HS-27A (cell line): ENCODE results near the gene DNMT3L.
"Not testable (repeated sequence)": the region's sequence is repeated elsewhere in the genome, so short reads cannot be mapped to it uniquely, and the experiment has no call there.

Experiments used
- DNase-seq: peaks from one replicate; pipeline ENCODE4 v3.0.0-alpha.2; 2012; ENCODE audit warnings: low read depth, missing footprints

The DNMT3L gene

DNA sequence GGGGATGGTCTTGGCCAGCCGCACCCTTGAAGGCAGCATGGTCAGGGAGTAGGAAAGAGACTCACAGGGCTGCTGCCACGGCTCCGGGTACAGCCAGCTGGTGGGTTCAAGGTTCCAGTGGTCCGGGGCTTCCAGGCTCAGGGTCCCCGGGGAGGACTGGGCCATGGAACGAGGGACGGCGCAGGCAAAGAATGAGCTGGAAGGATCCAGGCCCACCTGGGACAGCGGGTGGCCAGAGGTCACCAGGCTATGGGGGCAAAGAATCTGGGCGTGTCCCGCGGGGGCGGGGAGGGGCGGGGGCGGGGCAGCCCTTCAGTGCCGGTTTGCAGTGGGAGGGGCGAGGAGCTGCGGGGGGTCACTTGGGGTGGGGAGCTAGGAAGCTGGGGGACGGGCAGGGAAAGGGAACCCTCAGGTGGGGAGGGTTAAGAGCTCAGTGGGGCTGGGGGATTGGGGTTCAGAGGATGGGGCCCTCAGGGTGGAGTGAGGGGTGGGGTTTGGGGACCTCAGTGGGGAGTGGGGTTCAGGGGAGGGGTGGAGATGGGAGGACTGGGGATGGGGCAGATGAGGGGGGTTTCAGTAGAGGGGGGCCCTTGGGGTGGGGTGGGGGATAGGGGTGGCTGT lies at the start of gene DNMT3L:
Gene DNMT3L, minus strand, starts transcription at position 223 of the 621 bp plus-strand sequence. CDS start 638 bp downstream, outside the sequence.
- no peak for DNase-seq

- no peak for DNase-seq
Observed at GRCh38 chr21:44310628-44311507, 49.2 kb upstream of the DNMT3L start.

DNA sequence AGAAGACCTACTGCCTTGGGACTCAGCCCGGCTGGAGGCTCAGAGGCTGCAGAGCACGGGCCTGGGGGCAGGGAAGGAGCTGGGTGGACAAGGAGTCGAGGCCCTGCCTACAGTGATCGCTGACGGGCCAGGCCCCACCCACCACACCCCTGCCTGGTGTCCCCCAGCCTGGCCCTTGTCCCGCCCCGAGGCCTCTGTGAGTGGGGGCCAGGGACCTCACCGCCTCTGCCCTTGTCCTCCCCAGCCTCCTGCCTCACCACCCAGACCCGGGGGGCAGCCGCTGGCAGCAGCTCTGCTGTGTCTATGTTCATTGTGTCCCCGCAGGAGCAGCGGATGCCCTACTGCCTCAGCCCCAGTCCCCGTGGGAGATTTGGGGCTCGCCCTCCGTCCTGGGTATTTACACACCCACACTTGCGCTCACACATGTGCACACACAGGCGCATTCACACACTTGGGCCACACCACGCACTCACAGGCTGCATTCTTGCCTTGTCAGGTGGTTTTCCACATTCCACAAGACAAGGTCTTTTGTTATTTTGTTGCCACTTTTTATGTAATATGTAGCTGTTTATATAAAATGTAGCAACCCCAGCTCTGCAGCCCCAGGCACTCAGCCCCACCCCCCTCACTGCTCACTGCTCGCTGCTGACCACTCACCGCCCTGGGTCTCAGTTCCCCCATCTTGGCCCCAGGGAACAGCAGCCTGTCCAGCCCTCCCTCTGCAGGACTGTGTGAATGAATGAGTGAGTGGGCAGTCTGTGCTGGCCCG lies 45.4 kb upstream of the DNMT3L start:
- no peak for DNase-seq

DNA sequence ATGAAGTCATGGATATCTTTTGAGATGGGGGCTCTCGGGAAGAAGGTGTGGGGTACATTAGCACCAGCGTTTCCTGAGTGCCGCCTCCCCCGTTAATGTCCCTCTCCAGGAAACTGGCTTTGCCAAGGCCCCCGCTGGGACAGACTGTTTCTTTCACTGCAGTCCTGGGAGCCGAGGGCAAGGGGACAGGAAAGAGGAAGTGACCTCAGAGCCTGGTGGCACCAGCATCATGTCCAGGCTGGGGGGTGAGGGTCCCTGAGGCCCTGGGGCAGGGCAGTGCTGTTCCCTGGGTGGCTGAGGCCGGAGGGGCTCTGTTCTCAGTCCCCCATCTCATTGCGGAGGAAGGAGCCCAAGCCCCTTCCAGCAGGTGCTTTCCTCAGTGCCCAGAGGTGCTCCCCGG lies 44.0 kb upstream of the DNMT3L start:
- no peak for DNase-seq

DNA sequence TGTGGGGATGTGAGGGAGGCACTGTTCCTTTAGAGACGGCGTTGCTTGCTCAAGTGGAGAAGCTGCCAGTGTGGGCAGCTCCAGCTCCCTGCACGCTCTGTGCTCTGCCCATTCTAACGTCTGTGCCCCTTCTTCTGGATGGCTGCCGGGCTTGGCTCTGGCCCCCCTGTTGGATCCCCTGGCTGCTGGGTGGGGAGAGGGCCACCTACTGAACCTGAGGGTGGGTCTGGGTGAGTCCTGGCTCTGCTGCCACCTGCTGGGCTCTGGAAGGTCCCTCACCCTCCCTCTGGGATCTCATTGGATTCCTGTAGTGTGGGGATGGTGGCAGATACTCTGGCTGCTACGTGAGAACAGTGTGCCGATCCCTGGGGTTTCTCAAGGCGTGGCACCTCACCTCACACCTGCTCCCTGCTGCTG lies 43.2 kb upstream of the DNMT3L start:
- peak; percentile 9 for DNase-seq

DNA sequence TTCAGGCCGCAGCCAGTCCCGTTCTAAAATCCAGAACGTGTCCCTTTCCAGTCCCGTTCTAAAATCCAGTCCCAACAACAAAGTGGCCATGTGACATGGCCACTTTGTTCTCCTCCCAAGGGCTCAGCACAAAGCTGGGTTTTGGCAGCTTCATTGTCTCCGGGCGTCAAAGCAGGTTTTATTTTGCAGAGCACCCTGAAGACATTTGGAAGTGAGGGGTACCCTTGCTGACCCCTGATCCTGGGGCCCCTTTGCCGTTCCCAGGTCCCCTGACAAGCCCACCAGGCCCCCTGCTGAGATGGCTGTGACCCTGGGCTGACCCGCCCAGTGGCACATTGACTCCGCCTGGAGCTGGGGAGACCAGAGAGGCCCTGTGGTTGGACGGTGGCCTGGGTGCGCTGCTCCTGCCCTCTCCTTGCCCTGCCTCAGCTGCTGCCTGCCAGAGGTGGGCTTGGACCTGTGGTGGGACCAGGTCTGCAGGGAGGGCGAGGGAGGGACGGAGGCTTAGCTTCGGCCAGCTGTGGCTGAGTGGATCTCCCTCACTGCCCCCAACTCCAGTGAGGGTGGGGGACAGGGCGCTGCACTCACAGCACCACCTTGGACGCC lies 42.4 kb upstream of the DNMT3L start:
- DNase-seq: no peak

DNA sequence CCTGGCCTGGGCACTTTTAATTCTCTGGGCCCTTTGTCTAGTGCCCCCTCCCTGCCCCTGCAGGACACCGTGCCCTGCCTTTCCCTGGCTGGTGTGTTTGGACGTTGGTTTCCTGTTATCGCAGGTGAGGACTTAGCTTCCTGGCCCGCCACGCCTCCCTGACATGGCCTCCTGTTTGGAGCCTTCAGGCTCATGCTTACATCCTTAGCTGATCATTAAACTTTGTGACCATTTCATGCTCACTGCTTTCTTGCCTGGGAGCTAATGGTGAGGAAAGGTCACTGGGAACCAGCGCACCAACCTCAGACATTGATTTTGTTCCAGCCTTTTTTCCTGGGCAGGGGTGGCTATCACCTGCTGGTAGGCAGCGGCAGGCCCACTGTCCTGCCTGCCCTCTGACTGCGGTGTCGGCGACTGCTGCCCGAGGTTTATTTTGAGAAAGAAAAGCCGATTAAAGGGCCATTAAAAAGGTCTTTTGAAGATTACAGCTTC lies 41.8 kb upstream of the DNMT3L start:
- no peak for DNase-seq

GRCh38 chr21:44302573-44303401 lies 41.1 kb upstream of the DNMT3L start:
- not testable (repeated sequence) for DNase-seq

DNA sequence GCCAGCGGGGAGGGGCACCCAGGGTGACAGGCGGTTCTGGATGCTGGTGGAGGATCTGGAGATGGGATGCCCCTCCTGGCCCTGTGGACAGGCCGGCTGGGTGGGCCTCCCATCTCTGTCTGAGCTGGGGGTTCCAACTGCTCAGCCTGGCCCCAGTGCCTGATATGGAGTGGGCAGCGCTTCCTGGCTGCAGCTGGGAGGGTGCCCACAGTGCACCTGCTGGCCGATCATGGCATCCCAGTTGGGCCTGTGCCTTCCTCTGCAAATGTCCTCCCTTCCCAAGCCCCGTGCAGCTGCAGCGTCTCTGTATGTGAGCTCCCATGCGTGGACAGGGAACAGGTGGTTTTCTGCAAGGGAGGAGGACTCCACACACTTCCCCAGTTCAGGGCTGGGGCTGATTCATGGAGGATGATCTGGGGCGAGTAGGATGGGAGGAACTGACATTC lies 40.3 kb upstream of the DNMT3L start:
- no peak for DNase-seq

- no peak for DNase-seq
Observed at GRCh38 chr21:44301141-44301540, 39.4 kb upstream of the DNMT3L start.

DNA sequence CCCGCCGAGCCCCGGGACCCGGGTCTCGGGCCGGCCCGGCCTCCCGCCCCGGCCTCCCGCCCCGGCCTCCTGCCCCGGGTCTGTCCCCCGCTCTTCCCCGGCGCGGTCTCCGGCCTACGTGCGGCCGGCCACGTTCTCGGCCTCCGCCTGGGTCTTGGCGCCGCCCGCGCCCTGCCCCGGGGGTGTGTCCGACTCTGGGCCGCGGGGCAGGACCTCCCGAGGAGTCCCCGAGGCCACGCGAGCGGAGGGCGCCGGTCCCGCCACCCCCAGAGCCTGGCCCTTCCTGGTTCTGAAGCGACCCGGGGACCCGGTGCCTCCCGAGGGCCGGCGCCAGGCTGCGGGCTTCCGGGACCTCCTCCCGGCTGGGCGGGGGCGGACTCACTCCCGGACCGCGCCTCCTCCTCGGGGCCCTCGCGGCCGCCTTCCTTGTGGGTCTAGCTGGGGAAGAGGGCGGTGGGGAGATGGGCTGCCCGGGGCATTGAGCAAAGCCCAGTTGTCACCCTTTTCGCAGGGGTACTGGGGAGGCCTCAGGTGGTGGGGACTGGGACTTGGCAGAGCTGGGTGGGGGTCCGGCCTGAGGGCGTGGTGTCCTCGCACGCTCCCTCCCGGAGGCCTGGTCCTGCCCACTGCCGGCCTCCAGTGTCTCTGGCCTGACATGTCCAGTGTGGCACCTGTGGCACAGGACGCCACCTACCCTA lies 38.7 kb upstream of the DNMT3L start:
- DNase-seq: peak; percentile 22

DNA sequence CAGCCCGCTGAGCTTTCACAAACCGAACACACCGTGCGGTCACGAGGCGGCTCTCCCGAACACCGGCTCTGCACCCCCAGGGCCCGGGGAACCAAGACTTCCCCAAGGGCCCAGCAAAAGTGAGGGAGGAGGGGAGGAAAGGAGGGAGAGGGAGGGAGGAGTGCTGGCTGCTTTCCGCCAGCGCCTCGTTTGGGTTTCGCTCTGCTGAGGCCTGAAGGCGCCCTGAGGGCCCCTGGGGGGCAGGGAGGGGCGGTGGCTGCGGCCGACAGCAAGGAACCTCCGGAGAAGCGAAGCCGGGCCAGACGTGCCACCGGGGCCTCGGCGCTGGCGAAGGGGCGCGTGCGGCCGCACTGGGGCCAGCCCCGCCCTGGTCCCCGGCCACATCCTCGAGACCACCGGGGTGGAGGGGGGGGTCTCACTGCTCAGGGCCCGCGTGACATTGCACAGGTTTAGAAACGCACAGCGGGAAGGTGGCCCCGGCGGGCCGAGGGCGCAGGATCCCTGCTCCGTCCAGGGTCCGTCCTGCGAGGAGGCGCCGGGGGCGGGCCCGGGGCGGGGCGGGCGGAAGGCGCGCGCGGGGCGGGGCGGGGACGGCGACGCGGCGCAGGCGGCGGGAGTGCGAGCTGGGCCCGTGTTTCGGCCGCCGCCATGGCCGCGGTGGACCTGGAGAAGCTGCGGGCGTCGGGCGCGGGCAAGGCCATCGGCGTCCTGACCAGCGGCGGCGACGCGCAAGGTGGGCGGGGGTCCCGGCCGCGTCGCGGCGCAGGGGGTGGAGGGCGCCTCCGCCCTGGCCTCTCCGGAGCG lies 38.0 kb upstream of the DNMT3L start, which contains the start of gene PFKL:
Gene PFKL, plus strand, starts transcription at position 596 of the 804 bp plus-strand sequence. Its CDS starts 53 bp downstream, at position 649.
- peak; percentile 29 for DNase-seq

DNA sequence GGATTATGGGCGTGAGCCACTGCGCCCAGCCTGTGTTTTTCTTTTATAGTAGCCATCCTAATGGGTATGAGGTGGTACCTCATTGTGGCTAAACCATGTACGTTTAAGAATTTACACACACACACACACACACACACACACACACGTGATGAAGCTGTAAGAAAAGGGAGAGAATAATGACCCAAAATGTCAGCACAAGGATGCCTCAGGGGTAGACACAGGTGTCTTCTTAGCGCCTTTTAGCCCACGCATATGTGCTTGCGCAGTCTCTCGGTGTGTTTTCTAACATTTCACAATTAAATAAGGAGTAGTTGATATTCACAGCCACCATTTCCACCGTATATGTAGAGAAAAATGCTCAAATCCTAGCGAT lies 37.4 kb upstream of the DNMT3L start:
- peak; percentile 5 for DNase-seq

DNA sequence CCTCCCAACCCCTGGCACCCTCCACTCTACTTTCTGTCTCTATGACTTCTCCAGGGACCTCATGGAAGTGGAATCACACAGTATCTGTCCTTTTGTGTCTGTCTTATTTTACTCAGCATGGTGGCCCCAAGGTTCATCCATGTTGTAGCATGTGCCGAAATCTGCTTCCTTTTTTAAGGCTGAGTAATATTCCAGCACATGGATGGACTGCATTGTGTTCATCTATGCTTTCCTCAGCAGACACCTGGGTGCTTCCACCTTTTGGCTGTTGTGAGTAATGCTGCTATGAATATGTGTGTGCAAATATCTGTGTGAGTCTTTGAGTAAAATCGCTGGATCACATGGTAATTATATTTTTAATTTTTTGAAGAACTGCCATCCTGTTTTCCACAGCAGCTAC lies 36.6 kb upstream of the DNMT3L start:
- DNase-seq: no peak

DNA sequence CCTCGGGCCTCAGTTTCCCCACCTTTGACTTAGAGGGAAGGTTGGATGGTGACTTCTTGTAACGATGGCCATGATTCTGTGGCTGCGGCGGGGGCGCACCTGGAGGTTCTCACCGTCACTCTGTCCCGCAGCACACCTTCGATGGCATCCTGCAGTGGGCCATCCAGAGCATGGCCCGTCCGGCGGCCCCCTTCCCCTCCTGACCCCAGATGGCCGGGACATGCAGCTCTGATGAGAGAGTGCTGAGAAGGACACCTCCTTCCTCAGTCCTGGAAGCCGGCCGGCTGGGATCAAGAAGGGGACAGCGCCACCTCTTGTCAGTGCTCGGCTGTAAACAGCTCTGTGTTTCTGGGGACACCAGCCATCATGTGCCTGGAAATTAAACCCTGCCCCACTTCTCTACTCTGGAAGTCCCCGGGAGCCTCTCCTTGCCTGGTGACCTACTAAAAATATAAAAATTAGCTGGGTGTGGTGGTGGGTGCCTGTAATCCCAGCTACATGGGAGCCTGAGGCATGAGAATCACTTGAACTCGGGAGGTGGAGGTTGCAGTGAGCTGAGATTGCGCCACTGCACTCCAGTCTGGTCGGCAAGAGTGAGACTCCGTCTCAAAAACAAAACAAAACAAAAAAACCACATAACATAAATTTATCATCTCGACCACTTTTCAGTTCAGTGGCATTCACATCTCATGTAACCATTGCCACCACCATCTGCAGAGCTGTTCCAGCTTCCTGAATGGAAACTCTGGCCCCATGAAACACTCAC lies 36.0 kb upstream of the DNMT3L start:
- peak; percentile 34 for DNase-seq

GRCh38 chr21:44296916-44297315 lies 35.2 kb upstream of the DNMT3L start:
- DNase-seq: no peak

GRCh38 chr21:44296103-44296519 lies 34.4 kb upstream of the DNMT3L start:
- DNase-seq: no peak

DNA sequence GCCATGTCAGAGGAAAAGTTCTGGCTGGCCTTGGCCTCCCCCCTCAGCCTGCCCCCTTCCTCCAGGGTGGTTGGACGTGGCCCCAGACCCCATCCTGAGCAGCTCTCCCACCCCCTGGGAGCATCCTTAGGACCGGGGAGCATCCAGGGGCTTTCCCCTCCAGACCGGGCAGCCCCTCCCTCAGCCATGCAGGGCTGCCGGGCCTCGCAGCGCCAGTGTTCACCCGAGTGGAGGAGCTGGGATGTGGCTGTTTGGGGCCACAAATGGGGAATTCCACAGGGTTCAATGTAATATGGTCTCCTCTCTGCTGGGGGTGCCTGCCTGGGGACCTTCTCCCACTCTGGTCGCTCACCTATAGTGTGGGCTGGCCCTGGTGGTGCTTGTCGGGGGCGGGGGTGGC lies 33.9 kb upstream of the DNMT3L start:
- no peak for DNase-seq

DNA sequence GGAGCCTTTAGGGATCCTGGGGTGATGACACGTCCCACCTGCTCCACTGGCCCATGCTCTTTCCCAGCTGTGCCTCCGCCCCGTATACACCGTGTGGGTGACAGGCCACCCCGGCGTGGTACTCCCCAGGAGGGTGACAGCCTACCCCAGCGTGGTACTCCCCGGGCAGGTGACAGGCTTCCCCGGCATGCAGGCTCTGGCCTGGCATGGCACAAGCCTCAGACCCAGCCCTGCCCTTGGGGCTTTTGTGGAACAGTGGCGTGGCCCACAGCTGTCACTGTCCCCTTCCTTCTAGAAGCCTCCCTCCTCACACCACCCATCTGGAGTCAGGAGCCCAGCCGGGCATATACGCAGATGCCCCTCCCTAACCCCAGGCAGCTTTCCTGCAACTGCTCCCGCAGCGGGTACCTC lies 33.5 kb upstream of the DNMT3L start:
- DNase-seq: no peak
